HG02884 (cell line): ENCODE measurements around the gene GTF2A1L.
"Not testable (repeated sequence)": the region's sequence is repeated elsewhere in the genome, so short reads cannot be mapped to it uniquely, and the experiment has no call there.

Source experiments
- ATAC-seq: cut with Tn5 transposase; IDR thresholded peaks from one replicate; pipeline ENCODE4 v1.9.1; 2021; ENCODE audit warnings: mild to moderate bottlenecking, moderate library complexity; ENCODE audit not compliant: unreplicated experiment

The GTF2A1L gene

DNA sequence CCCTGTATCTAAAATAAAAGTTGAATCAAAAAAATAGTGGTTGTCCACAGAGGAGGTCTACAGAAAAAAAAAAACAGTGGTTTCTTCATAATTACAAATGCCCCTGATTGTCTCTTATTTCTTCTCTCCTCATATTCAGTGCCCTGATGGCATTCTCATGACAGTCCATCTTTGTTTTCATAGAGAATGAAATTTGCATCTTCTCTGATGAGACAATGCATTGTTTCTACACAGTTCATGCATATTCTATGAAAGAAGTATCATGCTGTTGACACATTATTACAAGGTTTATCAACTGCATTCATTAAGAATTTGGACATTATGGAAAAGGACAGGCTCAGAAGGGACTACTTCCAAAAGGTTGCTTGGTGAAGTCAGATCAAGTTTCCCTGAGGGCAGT, 78.3 kb downstream of the GTF2A1L start:
- ATAC-seq = no peak

DNA sequence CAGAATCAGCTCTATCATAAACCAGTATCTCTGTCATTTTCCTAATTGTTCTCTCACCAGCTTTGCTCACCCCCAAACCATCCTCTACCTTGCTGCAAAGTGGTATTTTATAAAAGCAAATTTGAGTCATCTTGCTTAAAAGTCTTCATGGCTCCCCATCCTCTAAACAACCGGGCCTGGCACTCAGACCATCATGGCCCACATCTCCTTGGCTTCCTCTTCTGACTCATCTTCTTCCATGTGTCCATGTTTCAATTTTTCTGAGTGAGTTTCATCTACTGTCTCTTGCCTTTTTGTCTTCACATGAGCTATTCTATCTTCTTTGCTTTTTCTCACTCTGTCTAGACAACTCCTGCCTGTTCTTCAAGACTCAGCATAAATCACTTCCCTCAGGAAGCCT, 79.2 kb downstream of the GTF2A1L start:
- no peak for ATAC-seq

- no peak for ATAC-seq
Observed at GRCh38 chr2:48699348-48699930, 81.8 kb downstream of the GTF2A1L start.

DNA sequence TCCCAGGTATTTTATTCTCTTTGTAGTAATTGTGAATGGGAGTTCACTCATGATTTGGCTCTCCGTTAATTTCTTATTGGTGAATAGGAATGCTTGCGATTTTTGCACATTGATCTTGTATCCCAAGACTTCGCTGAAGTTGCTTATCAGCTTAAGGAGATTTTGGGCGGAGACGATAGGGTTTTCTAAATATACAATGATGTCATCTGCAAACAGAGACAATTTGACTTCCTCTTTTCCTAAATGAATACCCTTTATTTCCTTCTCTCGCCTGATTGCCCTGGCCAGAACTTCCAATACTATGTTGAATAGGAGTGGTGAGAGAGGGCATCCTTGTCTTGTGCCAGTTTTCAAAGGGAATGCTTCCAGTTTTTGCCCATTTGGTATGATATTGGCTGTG, 86.0 kb downstream of the GTF2A1L start:
- ATAC-seq = not testable (repeated sequence)

GRCh38 chr2:48707466-48707865, 89.8 kb downstream of the GTF2A1L start:
- no peak for ATAC-seq

DNA sequence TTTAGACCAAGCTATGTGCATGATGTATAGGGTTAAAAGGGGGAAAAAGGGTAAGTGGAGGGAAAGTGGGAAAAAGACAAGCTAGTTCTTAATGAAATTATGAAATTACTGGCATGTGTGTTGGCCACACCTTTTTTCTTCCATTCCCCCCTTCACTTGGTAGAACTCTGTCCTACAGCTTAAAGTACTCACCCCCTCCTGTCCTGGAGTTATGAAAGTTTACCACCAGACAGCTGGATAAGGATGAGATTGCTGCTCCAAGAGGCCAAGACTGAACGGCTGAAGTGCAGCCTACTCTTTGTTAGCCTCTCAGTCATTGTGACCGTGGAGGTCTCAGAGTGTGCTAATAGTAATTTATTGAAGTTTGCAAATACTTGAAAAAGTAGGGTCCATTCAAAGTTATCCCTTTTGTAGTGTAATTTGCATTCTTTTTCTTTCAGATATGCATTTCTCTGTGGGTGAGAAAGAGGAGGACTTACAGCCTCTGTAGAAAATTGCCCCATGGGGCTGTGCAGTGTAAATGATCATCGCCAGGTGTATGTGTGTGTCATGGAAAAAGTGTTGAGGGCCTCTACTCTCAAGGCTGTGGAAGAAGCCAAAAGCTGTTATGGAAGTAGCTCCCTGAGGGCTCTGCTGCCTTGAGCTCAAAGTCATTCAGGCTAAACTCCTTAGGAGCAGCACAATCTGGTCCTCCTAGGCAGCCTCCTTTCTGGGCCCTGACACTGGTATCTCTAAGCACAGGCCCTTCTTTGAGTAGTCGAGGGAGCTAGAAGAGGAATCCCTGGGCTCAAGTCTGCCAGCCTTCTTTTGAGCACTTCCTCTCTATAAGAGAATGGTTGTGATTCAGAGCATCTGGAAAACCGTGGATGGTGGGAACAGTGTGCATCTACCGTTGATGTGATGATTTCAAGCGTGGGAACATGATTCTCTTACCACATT, 91.7 kb downstream of the GTF2A1L start:
- ATAC-seq = no peak

DNA sequence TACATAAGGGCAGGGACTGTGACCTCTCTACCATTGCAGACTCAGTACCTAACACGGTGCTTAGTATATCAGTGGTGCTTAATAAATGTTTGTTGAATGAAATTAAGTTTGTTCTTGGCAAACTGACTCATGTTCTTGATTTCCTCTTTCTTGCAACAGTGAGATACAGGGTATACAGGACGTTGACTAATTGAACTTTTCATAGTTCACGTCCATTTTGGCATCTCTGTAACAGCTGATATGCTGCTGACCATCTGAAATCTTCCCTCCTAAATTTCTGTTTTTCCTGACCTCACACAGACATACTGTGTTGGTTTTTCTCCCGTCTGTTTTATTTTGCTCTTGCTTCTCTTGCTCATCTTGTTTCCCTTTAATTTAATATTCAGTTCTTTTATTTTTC, 93.7 kb downstream of the GTF2A1L start:
- no peak for ATAC-seq

- no peak for ATAC-seq
Observed at GRCh38 chr2:48712151-48712550, 94.5 kb downstream of the GTF2A1L start.

DNA sequence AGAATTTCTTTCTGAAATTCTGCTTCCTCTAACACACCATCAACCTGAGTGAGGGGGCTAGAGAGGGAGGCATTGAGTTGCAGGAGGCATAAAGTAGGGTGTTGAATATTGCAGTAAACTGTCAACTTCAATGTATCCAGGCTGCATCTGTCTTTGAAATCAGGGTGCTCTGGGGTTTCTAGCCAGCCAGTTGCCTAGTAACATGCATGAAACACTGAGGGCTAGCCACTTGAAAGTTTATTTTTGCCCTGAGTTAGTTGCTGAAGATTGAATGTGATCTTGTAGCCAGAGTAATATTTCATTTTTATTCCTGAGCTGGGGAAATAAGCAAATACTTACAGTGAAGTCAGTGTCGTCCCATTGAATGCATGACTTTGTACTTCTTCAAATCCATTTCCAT, 96.0 kb downstream of the GTF2A1L start:
- ATAC-seq = no peak

GRCh38 chr2:48714245-48714644, 96.6 kb downstream of the GTF2A1L start:
- no peak for ATAC-seq

- ATAC-seq = no peak
Observed at GRCh38 chr2:48715042-48715899, 97.6 kb downstream of the GTF2A1L start.

GRCh38 chr2:48715956-48716355, 98.3 kb downstream of the GTF2A1L start:
- no peak for ATAC-seq

DNA sequence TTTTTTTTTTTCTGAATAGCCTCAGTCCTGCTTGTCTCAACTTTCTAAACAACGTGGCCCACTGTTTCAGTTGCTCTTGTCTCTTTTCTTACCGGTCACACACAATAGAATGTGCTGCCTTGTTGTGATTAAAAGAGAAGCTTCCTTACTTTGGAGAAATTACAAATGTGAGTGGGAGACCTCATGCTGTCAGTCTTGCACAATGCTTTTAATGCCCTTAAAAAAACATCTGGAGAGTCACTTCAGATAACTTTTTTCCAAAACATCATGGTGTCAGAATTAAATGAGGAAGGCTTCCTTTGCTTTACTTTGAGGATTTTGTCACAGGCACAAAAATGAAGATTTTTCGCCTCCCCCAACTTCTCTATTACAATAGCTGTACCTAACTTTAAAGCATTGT, 100.2 kb downstream of the GTF2A1L start:
- ATAC-seq = no peak

DNA sequence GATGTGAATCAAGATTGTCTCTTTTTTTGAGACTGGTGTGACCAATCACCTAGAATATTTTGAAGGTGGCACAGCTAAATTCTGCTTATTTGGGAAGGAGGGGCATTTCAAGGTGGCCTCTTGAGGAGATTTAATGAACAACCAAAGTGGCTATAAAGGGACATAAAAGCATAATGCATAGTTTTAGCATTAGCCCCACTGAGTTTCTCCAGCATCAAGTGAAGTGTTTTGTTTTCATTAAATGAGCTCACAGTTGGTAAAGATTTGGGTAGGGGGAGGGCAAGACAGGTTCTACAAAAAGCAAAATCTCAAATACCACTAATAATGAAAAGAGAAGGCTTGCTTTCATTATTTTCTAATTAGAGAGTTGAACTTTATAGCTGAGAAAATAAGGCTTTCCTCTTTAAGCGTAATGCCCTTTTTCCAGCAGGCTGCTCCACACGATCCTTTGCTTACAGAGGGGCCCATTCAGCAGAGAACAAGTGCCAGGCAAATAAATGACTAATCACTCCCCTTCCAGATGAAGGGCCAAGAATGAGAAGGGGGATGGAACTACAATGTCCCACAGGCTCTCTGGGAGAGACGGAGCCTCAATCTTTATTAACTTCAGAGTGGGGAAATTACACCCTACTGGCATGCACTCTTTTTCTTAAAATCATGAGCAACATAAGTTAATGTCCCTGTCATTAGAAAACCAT, 102.0 kb downstream of the GTF2A1L start:
- ATAC-seq = no peak

DNA sequence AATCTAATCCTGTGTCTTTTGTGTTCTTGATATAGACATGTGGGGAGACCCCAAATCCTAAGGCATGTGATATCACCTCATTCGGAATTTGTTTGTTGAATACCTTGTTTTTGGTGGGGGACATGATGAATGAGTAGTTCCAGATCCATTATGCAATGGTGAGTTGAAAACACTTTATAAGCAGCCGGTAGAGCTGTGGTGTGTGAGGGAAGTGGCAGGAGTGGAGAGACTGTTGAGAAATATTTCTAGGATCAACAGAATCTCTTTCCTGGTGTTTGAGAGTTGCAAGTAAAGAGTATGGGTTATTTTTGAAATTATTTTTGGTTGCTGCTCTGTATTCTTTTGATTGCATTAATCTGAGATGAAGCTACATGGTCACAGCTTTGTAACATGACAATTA, 103.5 kb downstream of the GTF2A1L start:
- no peak for ATAC-seq

DNA sequence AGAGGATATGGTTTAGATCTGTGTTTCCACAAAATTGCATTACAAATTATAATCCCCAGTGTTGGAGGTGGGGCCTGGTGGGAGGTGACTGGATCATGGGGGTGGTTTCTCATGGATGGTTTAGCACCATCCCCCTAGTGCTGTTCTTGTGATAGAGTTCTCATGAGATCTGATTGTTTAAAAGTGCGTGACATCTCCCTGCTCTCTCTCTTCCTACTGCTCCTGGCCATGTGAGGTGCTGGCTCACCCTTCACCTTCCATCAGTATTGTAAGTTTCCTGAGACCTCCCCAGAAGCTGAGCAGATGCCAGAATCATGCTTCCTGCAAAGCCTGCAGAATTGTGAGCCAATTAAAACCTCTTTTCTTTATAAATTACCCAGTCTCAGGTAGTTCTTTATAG, 104.7 kb downstream of the GTF2A1L start:
- no peak for ATAC-seq

- ATAC-seq = no peak
Observed at GRCh38 chr2:48723129-48723528, 105.5 kb downstream of the GTF2A1L start.

DNA sequence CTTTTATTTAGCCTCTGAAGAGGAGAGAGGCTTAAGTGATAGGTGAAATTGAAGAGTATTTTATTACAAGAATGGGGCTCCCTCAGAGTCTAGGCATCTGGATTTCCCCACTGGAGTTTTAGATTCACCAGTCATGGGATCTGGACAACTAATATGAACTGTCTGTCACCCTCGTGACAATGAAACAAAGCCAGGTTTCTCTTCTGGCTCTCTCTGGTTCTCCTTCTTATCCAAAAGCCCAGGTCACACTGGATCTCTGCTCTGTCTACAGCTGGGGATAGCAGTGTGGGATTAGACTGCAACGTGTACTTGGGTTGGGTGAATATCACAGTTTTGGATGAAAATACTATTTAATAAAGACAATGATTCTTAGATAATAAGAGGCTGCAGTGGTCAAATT, 106.6 kb downstream of the GTF2A1L start:
- no peak for ATAC-seq

GRCh38 chr2:48725696-48726494, 108.2 kb downstream of the GTF2A1L start:
- ATAC-seq = no peak

- no peak for ATAC-seq
Observed at GRCh38 chr2:48727560-48727959, 109.9 kb downstream of the GTF2A1L start.
